GM21367 (cell line): ENCODE measurements around the gene NDUFB4.
"Not testable (repeated sequence)": the region's sequence is repeated elsewhere in the genome, so short reads cannot be mapped to it uniquely, and the experiment has no call there.

Source experiments
- ATAC-seq: cut with Tn5 transposase; IDR thresholded peaks from one replicate; pipeline ENCODE4 v1.9.1; 2021; ENCODE audit not compliant: unreplicated experiment

Gene NDUFB4

DNA sequence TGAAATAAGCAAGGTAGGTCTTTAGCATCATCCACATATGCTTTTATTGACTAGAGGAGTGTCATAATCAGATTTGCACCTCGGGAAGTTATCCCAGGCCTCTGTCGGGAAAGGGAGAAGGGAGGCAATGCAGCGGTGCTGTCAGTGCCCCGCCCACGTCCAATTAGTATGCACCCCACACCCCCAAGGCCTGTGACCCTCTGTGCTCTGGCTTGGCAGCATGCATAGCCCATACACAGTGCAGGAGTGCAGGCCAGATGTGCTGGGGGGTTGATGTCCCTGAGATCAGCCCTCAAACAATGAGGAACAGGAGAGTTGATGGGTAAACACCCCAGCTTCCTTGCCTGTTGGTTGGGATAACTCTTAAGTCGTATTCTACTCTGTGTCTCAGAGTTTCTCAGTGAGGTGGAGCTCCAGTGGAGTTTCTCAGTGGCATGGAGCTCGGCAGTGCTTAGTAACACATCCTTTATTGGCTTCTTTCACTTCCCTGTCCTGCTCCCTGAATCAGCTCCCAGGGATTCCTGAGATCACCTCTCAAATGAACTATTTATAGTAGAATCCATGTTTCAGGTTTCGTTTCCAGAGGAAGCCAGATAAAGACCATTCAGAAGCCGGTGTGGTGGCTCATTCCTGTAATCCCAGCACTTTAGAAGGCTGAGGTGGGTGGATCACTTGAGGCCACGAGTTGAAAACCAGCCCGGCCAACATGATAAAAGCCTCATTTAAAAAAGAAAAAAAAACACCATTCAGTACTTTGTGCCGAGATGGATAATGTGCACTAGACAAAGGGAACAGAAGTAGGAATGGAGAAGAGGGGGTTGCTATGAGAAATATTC lies 26.7 kb upstream of the NDUFB4 start:
- no peak for ATAC-seq

GRCh38 chr3:120572027-120572426 lies 24.1 kb upstream of the NDUFB4 start:
- no peak for ATAC-seq

DNA sequence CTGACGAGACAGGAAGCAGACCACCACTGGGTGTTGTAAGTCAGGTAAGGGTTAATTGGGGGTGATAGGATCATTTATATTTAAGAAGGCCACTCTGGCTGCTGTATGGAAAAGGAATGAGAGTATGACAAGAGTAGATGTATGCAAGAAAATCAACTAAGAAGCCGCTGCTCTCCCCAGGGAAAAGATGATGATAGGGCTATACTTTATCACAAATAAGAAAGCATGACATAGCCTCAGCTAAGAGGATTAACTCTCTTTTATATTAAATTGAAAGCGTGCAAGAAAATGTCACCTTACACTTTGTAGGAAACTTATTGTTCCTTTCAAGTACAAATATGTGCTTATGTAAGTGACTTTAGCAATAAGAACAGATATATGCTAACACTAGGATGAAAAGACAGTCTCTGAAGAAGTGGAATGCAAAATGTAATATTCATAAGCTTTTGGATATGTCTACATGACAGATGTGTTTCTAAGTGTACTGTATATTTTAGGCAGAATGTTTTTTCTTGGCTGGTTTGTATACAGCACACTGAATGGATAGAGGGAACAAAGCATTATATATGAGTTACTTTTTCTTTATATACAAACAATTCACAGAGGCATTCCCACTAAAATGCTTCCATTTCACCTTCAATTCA lies 8.7 kb upstream of the NDUFB4 start:
- ATAC-seq, result no peak

DNA sequence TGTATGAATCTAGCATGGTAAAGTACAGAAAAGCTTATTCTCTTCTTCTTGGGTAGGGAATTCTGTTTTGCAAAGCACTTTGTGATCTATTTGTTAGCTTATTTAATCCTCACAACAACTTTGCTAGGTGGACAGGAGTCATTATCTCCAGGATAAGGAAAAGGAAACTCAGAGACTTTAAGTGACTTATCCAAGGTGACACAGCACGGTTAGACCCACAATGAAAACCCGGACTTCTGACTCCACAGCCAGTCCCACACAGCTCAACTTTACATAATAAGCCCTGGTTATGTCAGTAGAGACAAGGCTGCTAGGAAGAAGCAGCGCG lies 384 bp upstream of the NDUFB4 start:
- no peak for ATAC-seq

- ATAC-seq, result no peak
Observed at GRCh38 chr3:120596853-120597223, 702 bp downstream of the NDUFB4 start.

- peak; percentile 42 for ATAC-seq
Observed at GRCh38 chr3:120597445-120598049, 1.4 kb downstream of the NDUFB4 start.

GRCh38 chr3:120599211-120599610 lies 3.1 kb downstream of the NDUFB4 start:
- ATAC-seq, result no peak

DNA sequence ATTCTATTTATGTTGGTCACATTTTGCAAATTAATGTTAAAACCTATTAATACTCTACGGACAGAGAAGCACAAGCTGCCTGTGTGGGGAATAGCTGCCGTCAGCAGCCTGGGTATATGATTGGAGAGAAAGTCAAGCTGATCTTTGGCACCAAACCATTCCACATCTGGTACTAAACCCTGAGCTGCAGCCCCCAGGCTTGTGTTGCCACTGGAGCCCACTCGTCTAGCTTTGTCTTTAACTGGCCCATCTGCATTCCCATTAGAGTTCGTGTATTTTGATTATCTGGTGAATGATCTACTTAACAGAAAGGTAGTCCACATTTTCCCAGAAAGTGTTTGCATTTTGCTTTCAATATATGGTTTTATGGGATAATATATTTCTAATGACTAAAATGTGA lies 5.4 kb downstream of the NDUFB4 start:
- no peak for ATAC-seq

DNA sequence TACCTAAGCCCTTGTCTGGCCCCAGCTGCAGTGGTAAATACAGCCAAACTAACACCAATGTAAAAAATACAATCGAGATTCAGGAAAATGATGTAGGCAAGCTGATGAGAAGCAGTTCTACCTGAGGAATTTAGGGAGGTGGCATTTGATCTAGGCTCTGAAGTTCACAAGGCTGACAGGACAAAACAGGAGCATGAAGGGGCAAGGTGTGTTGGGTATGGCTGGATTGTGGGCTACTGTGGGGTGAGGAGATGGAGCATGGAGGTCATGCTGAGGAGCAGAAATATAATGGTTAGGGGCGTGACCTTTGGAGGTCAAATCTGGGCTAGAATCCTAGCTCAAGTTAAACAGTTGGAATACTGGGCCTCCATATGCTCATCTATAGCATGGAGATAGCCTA lies 6.5 kb downstream of the NDUFB4 start:
- no peak for ATAC-seq

DNA sequence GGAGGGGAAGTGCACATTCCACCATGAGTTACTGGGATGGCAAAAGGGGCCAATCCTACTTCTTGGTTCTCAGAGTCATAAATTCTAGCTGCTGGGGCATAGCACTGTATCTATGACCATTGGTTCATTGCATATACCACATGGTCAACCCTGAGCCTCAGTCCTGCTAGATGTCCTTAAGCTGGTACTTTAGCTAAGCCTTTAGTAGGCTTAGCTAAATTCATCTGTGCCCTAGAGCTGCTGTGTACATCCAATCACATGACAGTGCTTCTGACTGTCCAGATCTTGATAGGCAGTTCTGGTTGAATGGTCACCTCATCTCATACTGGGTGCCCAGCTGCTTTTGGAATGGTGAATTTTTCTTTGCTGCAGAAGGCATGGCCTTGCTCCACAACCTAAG lies 8.2 kb downstream of the NDUFB4 start:
- no peak for ATAC-seq

DNA sequence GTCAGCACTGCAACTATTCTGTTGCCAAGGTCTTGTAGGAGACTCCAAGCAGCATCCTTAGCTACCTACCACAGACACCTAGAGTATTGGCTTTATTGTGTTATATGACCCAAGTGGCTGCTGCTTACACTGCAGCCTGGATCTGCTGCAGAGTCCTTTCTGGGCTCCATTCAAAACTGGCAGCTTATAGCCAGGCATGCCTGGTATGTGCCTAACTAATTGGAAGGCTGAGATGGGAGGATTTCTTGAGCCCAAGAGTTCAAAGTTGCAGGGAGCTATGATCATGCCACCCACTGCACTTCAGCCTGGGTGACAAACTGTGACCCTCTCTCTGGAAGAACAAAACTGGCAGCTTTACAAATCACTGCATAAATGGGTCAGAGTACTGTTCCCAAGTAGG lies 8.6 kb downstream of the NDUFB4 start:
- no peak for ATAC-seq

GRCh38 chr3:120608506-120608905 lies 12.4 kb downstream of the NDUFB4 start:
- ATAC-seq, result no peak

- no peak for ATAC-seq
Observed at GRCh38 chr3:120614765-120615164, 18.6 kb downstream of the NDUFB4 start.

DNA sequence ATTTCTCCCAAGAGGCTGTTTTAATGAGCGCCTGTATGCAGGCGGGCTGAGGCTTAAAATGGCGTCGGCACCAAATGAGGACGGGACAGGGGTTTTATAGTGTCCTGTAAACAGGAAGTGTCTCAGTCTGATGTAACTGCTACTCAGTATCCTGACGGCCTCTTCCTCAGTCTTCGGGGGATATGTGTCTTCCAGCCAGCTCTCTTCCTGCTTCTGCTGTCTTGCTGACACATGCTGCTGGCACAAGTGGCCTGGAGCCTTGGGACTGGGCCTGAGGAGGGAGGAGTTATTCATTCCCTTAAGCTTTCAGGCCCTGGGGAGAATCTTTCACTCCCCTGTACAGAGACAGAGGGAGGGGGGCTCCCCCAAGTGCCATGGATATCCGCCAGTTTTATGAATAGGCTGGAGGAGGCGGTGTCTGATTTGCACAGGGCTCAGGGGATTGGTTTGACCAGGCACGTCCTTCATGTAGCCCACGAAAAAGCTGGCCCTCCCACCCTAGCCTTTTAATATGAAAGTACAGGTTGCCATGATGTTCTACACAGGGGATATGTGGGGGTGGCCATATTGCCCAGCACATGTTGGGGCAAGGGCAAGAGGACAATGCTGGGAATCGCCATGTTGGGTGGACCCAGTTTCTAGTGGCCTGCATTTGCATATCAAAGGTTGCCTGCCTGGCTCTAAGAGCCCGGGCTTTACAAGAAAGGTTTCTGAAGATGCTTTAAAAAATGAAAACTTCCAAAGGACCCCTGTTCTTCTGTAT lies 19.9 kb downstream of the NDUFB4 start:
- no peak for ATAC-seq

GRCh38 chr3:120616745-120617144 lies 20.6 kb downstream of the NDUFB4 start:
- not testable (repeated sequence) for ATAC-seq

DNA sequence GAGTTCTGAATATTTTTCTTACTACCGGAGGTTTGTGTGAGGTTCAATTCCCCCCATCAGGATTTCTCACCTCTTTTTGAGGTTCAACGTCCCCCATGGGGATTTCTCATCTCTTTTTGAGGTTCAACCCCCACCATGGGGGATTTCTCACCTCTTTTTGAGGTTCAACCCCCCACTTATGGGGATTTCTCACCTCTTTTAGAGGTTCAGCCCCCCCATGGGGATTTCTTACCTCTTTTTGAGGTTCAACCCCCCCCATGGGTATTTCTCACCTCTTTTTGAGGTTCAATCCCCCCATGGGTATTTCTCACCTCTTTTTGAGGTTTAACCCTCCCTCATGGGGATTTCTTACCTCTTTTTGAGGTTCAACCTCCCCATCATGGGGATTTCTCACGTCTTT lies 26.3 kb downstream of the NDUFB4 start:
- no peak for ATAC-seq

- ATAC-seq, result no peak
Observed at GRCh38 chr3:120622870-120623726, 27.0 kb downstream of the NDUFB4 start.

- ATAC-seq, result no peak
Observed at GRCh38 chr3:120623727-120624093, 27.6 kb downstream of the NDUFB4 start.

DNA sequence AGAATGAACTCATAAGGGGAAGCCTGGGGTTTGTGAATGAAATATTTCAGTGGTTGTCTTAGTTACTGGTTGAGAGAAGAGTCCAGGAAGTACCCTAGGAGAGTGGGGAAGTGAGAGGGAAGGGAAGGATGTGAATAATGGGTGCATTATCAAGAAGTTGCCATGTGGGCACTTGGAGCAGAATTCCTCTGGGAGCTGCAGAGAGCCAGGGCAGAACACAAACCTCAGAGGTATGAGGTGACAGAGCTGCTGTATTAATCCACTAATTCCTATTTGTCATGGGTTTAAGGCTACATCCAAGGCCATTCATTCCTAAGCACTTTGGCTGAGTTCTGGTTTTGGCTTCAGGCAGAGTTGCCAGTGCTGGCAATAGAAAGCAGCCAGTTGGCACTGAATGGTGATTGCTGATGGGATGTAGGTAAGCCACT lies 29.0 kb downstream of the NDUFB4 start:
- ATAC-seq, result no peak

DNA sequence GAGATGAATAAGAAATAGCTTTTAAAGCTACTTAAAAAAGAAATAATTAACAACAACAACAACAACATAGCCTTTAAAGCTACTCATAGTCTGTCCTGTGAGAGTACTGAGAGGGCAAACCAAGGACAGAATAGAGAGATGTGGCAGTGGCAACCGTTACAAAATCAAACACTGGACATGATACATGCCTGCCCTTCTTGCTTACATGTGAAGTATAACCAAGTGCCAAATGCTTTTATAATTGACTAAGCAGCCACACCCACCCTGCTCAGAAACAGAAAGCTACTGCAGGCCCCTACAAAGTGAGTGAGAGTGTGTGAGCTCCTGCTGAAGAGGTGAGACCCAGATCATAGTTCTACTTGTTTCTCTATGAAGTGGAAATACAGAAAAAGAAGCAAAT lies 38.4 kb downstream of the NDUFB4 start:
- ATAC-seq, result no peak
